Measurements from ENCODE around the gene HAUS3.

HAUS3 gene

DNA sequence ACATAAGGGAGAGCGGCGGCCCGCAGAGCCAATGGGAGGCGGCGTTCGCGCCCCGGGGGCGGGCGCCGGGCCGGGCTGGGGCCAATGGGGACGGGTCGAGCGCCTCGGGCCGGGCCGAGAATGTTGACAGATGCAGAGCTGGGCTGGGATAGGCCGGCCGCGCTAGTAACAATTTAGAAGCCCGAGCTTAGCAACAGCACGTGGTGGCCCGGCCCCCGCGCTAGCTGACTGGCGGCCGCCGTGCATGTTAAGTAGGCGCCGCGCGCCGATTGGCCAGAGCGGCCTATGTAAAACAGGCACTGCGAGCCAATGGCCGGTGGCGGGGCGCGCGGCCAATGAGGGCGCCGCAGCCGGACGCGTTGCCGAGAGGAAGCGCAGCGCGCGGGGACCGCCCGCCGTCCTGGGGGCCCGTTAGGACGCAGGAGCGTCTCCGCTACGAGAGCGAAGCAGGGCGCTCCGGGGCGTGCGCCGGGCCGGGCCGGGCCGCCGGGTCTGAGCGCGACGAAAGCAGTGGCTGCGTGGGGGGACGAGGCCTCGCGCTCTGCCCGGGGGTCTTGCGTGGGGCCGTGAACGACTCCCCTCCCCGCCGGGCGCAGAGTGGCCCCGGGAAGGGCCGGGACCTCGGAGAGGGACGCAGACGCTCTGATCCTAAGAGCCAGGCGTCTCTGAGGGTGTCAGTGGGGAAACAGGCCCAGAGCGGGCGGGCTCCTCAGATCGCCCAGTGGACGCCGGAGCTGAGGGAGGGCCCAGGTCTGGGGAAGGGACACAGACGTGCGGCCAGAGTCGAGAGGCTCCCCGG is 20.4 kb upstream of the HAUS3 start:
- DNase-seq (ENCODE audit: low read depth): peak; percentile 98

DNA sequence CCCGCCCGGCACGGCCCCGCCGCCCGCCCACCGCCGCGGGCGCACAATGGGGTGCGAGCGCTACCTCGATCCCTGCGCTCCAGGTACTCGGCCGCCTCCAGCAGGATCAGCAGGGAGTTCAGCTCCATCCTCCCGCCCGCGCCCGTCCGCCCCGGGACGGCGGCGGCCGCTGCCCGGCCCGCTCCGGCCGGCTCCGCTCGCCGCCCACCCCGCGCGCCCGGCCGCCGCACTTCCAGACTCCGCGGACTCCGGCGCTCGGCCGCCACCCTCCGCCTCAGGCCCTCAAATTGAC is 19.9 kb upstream of the HAUS3 start, which contains the start of gene MXD4:
TSS of gene MXD4 (minus strand) at position 257 of the 292 bp plus-strand sequence. CDS start at position 128, 129 bp downstream.
- no peak for DNase-seq (ENCODE audit: low read depth)

DNA sequence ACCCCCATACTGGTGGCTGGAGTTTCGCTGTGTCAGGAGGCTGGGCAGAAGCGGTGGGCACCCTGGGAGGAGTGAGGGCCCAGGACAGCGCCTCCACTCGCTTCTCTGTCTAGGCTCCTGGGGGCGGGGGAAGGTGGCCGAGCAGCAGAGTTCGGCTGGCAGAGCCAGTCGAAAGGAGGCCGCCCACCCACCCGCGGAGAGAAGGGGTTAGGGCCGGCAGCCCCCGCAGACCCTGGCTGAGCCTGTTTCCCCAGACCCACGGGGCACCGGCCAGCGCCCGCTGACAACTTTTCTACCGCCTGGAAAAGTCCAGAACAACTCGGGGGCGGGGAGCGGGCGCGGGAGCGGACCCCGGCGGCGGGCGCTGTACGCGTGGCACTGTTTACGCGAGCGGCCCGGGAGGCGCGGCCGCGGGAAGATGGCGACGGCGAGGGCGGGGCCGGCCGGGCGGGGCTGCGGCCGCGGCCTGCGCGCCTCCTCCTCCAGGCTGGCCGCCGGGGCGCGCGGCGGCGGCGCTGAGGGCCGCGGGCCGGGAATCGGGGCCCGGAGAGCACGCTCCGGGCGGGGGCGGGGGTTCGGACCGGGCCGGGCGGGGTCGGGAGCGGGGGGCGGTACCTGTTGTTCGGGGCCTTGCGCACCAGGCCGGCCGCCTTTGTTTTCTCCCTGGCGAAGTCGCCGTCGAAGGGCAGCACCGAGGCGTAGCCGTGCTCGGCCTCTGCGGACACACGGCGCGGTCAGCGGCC is 19.4 kb upstream of the HAUS3 start:
- peak; percentile 63 for DNase-seq (ENCODE audit: low read depth)

DNA sequence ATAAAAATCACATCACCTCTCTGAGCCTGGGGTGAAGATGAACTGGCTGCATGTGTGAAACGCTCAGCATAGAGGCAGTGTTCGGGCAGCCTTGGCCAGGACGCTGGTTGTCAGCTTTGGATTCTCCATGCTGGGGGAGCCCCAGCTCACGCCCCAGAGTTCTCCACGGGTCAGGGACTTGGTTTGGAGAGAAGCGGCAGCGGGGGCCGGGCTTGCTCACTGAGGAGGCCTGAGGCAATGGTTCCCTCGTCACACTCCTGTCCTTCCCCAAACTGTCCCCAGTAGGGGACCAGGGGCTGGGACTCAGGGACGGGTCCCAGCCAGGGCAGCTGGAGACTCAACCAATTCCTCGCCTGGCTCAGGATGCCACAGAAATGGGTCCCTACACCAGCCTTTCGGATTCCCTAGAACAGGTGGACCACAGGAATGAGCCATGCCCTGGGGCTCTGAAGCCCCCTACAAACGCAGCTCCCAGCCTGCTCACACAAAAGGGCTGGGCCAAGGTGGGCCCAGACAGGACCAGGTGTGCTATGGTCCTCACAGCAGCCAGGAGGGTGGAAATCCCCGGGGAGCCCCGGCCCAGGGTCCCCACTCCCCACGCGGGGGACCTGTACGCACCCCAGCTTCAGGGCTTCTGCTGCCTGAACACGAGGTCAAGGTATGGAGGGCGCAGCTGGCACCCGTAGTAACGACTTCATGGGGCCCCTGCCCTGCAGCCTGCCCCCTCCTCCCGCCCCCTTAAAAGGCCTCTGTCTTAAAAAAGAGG is 18.6 kb upstream of the HAUS3 start:
- no peak for DNase-seq (ENCODE audit: low read depth)

DNA sequence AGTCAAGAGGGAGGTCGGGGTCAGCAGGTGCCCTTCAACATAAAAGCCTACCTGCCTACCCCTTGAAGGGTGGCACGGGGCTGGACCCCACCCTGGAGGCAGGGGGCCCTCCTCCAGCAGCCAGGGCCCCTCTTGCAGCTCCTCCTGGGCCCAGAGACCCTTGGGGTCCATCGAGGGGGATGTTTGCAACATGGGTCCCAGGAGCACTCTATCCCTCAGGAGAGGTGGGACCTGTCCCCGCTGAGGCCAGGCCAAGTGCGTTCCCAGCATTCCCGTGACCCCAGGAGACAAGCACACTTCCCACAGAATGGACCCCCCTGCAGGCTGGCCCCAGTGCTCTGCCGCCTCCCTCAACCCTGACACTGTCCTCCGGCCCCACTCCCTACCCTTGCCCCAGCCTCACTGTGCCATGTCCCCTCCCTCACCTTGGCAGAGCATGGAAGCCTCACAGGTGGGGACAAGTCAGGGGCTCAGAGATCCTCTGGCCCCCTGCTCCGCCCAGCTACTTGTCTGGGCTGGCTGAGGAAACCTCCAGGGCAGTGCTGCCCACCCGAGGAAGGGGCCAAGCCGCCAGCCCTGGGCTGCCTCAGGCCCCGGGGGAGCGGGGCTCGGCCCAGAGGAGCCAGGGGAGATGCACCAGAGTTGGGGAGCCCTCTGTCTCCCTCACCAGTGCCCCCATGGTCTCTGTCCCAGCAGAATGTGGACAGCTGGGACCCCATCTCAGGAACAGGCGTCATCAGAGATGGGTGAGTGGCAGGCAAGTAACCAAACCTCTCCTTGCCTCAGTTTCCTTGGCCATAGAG is 17.8 kb upstream of the HAUS3 start:
- DNase-seq (ENCODE audit: low read depth): no peak

DNA sequence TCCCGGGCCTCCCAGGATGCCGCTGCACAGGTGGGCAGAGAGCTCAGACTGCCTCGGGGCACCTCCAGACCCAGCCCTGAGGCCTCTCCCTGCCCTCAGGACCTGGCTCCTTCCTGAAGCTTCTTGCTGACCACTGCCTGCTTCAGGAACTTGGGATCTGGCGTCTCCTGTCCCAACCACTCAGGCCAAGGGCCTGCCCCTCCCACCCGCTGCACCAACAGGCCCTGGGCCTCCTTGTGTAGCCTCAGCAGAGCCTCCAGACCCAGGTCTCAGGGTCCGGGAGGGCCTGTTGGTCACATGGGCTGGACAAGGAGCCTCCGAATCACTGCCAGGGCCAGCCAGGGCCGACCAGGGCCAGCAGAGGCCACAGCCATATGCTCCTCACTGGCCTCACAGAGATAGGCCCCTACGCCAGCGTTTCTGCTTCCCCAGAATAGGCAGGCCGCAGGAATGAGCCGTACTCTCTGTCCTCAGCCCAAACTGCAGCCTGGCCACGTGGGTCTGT is 17.2 kb upstream of the HAUS3 start:
- DNase-seq (ENCODE audit: low read depth): no peak

DNA sequence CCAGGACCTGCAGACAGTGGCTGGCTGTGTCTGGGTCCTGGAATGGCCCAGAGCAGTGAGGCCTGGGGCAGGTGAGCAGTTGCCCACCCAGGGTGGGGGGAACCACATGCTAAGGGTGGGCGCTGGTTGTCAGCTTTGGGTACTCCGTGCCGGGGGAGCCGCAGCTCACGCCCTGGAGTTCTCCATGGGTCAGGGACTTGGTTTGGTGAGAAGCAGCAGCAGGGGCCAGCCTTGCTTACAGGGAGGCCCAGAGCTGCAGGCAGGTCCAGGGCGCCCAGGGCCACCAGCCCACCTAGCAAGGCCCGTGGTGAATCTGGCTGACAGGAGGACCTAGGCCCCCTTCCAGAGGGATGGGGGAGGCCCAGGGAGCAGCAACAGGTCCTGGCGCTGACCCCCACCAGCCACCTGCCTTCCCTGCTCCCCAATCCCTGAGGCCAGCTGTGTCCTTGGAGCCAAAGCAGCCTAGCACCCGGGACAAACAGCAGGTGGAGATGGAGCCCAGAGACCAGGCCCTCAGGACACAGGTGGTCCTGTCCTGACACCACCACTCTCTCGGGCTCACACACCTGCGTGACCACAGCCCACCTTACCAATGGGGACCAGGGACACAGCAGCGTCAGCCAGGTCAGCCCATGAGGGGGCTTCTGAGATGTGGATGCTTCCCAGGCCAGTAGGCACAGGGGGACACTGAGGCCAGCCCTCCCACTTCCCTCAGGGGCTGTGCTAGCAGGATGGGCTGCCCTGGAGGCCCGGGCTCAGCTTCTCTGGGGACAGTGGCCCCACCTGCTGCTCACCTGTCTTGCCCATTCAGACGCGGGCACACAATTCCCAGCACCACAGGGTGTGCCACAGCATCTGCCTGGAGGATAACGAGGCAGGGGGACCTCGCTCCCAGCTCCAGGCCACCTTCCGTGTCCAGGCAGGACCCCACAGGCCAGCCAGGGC is 16.4 kb upstream of the HAUS3 start:
- no peak for DNase-seq (ENCODE audit: low read depth)

DNA sequence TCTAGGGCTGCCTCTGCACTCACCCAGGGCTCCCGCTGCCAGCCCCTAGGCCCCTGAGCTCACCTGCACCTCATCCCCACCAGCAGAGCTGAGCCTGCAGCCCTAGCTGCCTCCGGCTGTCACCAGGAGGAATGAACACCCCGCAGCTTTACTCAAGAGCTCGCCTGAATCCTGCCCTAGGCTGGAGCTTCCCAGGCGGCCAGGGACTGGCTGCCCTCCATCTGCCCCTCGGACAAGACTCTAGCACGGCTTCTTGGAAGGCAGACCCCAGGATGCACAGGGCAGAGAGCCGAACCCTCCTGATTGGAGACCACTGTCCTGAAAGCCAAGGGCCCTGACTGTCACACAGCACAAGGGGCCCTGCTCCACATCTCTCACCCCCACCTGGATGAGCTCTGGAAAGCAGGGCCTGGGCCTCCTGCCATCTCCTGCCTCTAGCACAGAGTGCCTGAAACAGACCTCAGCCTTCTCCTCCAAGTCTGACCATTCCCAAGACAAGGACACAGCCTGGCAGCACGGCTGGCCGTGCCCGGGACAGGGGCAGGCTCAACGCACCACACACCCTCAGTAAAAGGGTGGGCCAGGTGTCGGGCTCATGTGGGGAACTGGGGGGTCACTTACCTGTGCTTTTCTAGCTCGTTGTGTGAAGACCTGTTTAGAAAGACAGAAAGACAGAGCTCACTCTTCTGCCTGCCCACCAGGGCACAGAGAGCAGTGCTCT is 15.6 kb upstream of the HAUS3 start:
- no peak for DNase-seq (ENCODE audit: low read depth)

DNA sequence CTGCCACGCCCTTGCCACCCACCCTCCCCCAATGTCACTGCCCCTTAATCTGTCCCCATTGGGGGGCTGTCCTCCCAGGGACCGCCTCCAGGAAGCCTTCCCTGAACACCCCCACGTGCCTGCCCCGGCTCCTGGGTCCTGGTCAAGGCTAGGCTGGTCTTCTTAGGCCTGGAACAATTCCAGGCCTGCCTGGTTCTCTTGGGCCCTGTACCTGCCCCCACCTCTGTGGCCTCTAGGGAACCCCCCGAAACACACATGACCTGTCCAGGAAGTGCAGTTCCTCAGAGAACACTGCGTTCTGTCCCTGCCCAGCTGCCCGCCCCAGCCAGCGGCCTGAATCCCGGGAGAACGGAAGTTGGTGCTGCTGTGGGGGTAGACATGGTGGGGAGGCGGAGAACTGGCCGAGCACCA is 14.9 kb upstream of the HAUS3 start:
- DNase-seq (ENCODE audit: low read depth): no peak

DNA sequence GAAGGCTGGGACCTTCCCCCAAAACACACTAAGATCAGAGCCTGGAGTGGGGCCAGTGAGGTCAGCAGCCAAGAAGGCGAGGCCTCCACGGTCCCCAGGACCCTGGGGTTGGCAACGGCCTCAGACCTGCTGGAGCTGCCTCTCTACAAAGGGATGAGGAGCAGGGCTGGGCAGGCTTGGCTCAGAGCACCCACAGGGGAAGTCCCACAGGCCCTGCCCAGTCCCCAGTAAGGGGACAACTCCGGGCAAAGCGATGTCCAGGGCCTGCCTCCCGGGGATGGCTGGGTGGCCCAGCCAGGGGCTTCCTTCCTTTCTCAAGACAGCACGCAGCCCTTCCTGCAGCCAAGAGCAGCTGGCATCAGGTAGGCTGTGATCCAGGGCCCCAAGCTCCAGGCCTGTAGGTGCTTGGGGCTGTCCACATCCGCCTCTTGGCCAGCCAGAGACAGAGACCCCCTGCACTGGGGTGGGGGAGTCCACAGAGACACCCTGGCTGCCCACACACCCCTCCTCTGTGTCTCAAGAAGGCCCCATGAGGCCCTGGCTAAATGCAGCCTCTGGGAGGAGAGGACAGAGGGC is 14.3 kb upstream of the HAUS3 start:
- no peak for DNase-seq (ENCODE audit: low read depth)

DNA sequence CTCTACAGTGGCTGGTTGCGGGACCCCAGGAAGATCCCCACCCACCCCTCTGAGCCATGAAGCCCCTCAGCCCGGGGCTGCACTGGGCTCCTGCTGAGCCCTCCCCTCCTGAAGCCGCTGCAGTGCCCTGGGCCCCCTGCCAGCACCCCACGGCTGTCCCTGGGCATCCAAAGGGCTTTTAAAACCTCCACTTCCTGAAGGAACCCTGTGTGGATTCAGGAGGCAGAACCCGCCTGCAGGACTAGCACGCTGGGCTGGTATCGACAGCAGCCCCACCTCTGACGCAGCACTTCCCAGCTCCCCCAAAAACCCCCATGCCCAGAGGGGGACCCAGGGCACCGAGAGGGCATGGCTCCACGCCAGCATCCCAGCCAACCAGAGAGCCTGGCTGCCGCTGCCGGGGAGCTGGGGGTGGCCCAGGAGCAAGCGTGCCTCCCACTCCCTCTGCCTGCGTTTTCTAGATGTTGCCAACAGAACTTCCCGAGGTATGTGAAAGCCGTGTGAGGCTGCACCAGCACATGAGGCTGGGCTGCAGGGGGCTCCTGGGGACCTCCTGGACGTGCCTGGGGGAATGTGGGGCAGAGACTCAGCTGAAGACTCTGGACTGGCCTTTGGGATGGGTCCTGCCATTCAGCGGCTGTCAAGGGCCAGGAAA is 13.7 kb upstream of the HAUS3 start:
- DNase-seq (ENCODE audit: low read depth): no peak

DNA sequence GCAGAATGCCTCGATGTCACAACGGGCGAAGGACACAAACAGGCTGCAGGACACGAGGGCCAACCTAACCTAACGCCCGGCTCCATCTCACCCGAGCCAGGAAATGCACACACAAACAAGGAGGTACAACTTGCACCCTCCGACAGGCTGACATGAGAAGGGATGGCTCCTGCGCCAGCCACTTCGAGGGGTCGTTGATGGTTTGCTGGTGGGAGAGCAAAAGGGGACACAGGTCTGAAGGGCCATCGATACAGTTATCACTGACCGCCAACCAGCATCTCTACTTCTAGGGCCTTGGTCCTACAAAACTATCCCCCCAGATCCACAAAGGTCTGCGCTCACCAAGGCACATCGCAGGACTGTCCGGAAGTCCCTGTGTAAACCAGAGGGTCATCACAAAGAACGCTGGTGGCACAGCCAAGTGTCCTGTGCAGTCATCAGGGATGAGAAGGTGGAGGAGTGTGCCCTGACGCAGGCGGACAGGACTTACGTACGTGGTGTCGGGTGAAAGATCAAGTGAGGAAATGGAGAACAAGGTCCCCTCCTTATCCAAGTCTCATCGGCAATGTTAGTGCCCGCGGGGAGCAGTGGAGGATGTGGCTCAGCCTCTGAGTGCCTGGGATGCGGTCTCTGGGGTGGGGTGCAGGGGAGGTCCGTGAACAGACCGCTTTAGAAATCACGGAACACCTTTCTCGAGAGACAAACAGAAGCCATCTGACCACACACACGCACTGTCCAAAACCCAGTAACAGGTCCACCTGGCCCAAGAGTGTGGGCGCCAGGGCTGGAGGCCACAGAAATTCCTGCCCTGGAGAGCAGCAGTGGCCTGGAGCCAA is 13.0 kb upstream of the HAUS3 start:
- DNase-seq (ENCODE audit: low read depth): no peak

DNA sequence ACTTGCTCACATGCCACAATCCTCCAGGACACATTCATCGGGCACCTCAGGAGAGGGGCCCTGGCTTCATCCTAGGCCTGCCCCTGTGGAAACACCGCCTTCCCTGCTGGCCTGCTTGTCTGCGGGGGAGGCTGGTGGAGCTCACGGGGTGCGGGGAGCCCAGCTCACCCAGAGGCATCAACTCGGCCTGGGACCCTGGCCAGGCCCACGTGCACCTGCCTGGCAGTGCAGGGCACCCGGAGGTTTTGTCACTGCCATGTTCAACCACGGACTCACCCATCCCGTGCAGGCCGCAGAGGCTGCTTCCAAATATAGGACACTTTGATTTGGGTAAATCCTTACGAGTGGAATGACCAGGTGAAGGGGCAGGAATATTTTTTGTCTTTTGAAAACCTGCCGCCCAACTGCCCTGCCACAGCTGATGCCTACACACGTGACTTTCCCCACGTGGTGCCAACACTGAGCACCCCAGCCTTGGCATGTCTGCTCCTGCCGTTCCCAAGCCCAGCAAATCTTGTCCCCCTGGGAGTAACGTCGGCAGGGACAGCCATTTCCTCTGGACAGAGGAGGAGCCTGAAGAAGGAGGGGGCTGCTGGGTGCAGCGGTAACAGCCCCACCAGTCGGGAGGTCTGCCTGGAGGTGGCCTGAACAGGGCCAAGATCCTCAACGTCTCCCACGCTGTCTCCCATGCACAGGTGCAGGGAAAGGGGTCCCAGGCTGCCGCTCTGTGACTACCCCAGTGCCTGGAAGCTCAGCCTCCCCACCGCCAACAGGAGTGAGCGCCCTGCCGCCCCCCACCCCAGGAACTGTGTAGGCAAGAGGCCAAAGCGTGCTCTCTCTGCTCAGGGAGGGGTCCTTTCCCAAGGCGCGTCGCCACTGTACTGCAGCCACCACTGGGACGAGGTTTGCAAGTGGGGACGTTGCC is 11.5 kb upstream of the HAUS3 start:
- no peak for DNase-seq (ENCODE audit: low read depth)

DNA sequence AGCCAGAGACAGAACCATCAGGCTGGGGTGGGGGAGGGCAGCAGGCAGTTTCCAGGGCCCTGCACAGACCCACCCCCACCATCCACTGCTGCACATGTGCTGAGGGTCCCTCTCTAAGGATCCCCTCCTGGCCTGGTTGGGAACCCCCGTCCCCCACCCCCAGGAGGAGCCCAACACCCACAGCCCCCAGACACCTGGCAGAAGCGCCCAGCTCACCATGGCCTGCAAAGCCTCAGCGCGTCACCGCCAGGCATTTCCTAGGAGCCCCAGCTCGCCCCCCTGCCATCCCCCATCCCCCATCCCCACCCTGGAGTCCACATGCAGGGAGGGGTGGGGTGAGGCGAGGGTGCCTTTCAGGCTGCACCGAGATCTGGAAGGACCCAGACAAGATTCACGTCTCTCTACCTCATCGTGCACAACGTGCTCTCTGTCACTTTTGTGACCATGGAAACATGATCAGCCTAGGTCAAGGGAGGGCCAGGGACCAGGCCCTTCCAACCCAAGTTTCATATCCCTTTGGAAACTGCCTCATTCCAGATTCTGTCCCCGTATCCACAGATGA is 10.7 kb upstream of the HAUS3 start:
- no peak for DNase-seq (ENCODE audit: low read depth)

DNA sequence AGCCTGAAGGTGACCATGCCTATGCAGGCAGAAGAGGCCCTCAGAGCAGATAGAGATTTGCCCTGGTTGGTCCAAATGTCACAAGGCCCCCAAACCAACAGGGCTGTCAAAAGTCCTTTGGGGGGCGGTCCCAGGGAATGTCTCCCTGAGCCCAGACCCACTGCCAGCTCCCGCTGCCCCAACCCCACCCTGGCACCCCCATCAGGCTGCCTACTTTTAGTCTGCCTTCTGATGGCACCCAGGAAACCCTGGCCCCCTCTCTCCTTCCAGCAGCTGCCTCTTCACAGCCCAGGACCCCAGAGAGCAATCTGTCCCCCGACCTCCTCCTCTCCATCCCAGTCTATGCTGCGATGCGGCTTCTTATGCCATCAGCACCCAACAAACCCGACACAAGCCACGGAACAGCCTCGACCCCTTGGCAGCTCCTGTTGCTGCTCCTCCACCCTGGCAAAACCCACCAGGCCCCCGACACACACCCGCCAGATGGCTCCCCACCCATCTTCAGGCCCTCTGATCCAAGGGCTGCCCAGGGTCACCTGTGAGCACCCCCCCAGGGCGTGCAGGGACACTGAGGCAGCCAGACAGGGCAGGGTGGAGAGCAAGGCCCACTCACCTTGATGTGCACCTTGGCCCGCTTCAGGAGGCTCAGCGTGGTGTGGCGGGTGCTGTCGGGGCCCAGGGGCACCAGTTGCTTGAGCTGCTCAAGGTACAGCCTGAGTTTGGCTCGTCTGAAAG is 10.0 kb upstream of the HAUS3 start:
- no peak for DNase-seq (ENCODE audit: low read depth)

Measured in activated T-cell treated with anti-CD3 and anti-CD28 coated beads for 48 hours (primary cell).